Lower lobe of right lung (tissue), 2 donors: ENCODE data around the gene TNC. TPM values are rescaled to one million over a fixed set of nuclear protein-coding genes. Genes with fewer than 3 reads are reported as not detected.

Experiments
- ATAC-seq, 2 donors: fragments of 200-7000 bp; cut with Tn5 transposase; one replicate each; pipeline ENCODE4 v1.9.1; 2020 to 2022; ENCODE audit warnings: mild to moderate bottlenecking in 2 of 2, moderate library complexity in 2 of 2
- DNase-seq: peaks from one replicate; pipeline ENCODE4 v3.0.0-alpha.2; 2020
- H3K27ac ChIP-seq: fragments of 200-600 bp; one replicate; pipeline ENCODE4 v1.8.0; 2022
- H3K27me3 ChIP-seq: fragments of 200-600 bp; one replicate; pipeline ENCODE4 v1.8.0; 2022; ENCODE audit warnings: low read depth
- H3K36me3 ChIP-seq: fragments of 200-600 bp; one replicate; pipeline ENCODE4 v1.8.0; 2022; ENCODE audit warnings: mild to moderate bottlenecking
- H3K4me1 ChIP-seq: fragments of 200-600 bp; one replicate; pipeline ENCODE4 v1.8.0; 2022
- H3K4me3 ChIP-seq: fragments of 200-600 bp; one replicate; pipeline ENCODE4 v1.8.0; 2022; ENCODE audit warnings: mild to moderate bottlenecking
- H3K9me3 ChIP-seq: fragments of 200-600 bp; one replicate; pipeline ENCODE4 v1.8.0; 2022
- intact Hi-C: fragments of 100-400 bp; cut with DNase I; formaldehyde crosslinking; loops from one replicate; pipeline ENCODE4 v1.11.0; 2022
- total RNA-seq: library from RNA; stranded (reverse); fragmentation: NEBNext Ultra II Directional; extraction: Animal tissue kit (Norgen Biotek cat#: 25700); gene quantifications from one replicate; pipeline ENCODE4 v1.2.1, GENCODE V29; 2021
- TF ChIP-seq, protein P1 (sequence below): fragments of 200-600 bp; IDR thresholded peaks from one replicate; pipeline ENCODE4 v1.8.0; 2022; ENCODE audit warnings: antibody characterized with exemption, mild to moderate bottlenecking
- donor health status: DM: no; HTN: yes; CAD: no; lungs with severe emphysema.

The TNC gene
- total RNA-seq, 1 donor from 2014 or later, result 18.5 TPM

DNA sequence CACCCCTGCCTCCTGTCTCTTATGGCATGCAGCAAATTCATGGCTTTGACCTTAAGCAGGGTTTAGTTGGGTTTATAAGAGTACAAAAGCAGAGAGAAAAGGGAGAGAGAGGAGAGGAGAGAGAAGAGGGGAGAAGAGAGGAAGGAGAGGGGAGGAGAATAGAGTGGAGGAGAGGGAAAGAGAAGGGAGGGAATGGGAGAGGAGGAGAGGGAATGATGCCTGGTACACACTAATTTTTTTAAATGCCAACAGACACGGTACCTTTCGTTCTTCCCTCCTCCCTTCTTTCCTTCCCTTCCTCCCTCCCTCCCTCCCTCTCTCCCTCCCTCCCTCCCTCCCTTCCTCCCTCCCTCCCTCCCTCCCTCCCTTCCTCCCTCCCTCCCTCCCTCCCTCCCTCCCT lies 48.7 kb downstream of the TNC start:
- H3K9me3 ChIP-seq, result no peaks in the 10 kb centered on the region
- H3K27me3 ChIP-seq, result no peaks in the 10 kb centered on the region
- H3K27ac ChIP-seq, result no peak overlapping the region
- no peak overlapping the region for H3K4me3 ChIP-seq
- H3K4me1 ChIP-seq, result no peaks in the 10 kb centered on the region
- TF ChIP-seq, protein P1, sequence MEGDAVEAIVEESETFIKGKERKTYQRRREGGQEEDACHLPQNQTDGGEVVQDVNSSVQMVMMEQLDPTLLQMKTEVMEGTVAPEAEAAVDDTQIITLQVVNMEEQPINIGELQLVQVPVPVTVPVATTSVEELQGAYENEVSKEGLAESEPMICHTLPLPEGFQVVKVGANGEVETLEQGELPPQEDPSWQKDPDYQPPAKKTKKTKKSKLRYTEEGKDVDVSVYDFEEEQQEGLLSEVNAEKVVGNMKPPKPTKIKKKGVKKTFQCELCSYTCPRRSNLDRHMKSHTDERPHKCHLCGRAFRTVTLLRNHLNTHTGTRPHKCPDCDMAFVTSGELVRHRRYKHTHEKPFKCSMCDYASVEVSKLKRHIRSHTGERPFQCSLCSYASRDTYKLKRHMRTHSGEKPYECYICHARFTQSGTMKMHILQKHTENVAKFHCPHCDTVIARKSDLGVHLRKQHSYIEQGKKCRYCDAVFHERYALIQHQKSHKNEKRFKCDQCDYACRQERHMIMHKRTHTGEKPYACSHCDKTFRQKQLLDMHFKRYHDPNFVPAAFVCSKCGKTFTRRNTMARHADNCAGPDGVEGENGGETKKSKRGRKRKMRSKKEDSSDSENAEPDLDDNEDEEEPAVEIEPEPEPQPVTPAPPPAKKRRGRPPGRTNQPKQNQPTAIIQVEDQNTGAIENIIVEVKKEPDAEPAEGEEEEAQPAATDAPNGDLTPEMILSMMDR, result no peak
- H3K36me3 ChIP-seq, result no peaks in the 10 kb centered on the region
- no peak for DNase-seq
- intact Hi-C loops, result no loop called here
- ATAC-seq, result no peak

DNA sequence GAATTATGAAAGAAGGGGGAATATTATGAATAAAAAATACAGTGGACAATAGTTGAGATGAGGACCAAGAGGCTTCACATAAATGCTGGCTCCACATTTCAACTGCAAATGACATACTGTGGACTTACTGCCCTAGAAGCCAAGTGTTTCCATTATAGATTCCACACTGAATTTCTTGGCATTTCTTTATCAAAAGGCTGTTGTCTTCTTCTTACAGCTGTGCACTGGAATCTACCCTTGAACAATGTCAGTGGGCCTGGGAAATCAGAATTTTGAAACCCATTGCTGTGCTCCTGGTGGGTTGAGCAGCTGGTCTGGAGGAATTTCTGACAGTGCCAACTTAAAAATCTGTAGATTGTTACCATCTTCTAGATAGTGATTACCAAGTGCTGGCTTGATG lies 49.9 kb downstream of the TNC start:
- H3K4me3 ChIP-seq, result no peak overlapping the region

DNA sequence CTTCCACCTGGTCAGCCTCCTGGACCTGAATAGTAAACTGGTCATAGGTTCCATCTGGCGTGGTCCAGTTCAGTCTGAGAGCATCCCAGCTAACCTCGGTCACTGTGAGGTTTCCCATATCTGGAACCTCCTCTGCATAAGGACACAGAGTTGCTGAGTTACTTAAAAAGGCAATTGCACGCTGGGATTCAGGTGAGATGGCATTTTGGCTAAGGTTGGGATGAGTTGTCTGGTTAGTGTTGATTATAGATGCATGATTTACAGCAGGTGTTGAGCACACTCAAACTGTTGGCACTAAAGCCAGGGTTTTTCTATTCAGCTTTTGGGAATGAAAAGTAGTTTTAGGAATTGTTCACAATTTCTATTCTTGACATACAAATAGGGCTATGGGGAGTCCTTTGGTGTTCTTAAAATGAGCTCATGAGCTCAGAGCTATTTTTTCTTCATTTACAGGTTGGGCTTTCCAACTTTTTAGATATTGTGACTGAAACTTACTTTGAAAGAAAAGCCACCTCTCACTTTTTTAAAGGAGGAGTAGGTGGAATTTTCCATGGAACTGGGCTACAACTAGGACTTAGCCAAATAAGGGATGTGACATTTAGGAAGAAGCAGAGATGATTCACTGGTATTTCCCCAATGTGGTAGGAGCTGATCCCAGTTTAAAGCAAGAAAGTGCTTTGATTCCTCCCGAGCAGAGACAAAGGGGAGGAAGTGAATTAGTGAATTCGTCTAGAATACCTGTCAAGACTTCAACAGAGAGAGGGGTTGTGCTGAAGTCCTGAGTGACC lies 54.7 kb downstream of the TNC start:
- Histone ChIP-seq H3K4me1 (no peaks in the 10 kb centered on the region), H3K27ac (no peak overlapping the region), H3K4me3 (no peak overlapping the region), H3K9me3 (no peaks in the 10 kb centered on the region), H3K36me3 (no peaks in the 10 kb centered on the region), H3K27me3 (no peaks in the 10 kb centered on the region)
- no peak for DNase-seq
- intact Hi-C loops, result no loop called here
- TF ChIP-seq, protein P1, result no peak
- ATAC-seq, result no peak

More for the DNA sequence above, 49.9 kb downstream of the TNC start:
- DNase-seq (no peak), ATAC-seq (no peak)
- H3K9me3 ChIP-seq, result no peaks in the 10 kb centered on the region
- intact Hi-C loops, result no loop called here
- no peaks in the 10 kb centered on the region for H3K27me3 ChIP-seq
- no peaks in the 10 kb centered on the region for H3K4me1 ChIP-seq
- H3K27ac ChIP-seq, result no peak overlapping the region
- TF ChIP-seq, protein P1, result no peak
- H3K36me3 ChIP-seq, result no peaks in the 10 kb centered on the region

DNA sequence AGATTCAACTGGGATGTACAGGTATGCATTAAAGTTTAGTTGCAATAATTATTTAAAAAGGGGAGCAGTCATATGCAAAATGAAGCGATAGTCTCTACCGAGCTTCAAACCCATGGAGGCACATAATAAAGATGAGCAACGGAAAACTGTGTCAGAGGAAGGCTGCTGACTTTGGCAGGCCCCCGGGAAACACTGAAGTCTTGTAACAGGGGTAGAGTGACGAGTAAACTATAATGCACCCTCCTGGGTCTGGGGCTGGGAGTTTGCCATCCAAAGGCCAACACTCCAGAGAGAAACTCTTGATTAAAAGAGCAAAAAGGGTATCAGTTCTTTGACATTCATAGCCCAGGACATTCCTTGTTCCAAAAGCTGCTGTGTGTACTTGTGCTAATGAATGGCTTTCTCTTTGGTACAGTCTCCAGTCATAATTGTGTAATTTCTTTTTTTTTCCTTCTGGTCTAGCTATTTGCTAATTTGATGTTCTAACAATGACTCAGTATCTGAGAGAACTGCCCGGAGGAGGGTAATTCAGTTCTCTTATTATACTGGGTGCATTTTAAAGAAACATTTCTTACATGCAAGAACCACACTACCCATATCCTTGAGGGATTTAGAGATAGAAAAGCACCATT lies 59.2 kb downstream of the TNC start:
- Histone ChIP-seq H3K36me3 (no peaks in the 10 kb centered on the region), H3K27ac (no peak overlapping the region), H3K27me3 (no peaks in the 10 kb centered on the region), H3K9me3 (no peaks in the 10 kb centered on the region), H3K4me3 (no peak overlapping the region), H3K4me1 (no peaks in the 10 kb centered on the region)
- TF ChIP-seq, protein P1, result no peak
- ATAC-seq, result no peak
- intact Hi-C loops, result no loop called here
- DNase-seq, result no peak

DNA sequence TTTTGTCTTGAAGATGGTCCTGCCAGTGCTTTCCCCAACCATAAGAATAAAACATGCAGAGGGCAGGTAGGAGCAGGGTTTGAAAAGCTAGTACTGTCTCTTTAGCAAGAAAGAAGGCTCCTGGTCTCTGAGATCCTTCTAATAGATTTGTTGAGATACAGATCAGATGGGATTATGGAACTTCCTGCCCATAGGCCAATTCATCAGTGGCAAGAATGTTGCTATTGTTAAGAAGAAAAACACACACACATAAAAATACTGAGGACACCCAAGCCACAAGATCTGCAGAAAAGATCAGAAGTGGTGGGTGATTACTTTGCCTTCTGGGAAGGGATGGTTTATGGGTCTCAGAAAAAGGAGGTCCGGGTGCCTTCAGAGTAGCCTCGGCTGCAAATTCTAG lies 59.8 kb downstream of the TNC start:
- no peak for ATAC-seq
- TF ChIP-seq, protein P1, result no peak
- Histone ChIP-seq H3K9me3 (no peaks in the 10 kb centered on the region), H3K4me1 (no peaks in the 10 kb centered on the region), H3K27ac (no peak overlapping the region), H3K36me3 (no peaks in the 10 kb centered on the region), H3K27me3 (no peaks in the 10 kb centered on the region), H3K4me3 (no peak overlapping the region)
- no peak for DNase-seq
- intact Hi-C loops, result no loop called here
